HG03060 (cell line): ENCODE results near the gene PSD2.

Experiments
- ATAC-seq: cut with Tn5 transposase; IDR thresholded peaks from one replicate; pipeline ENCODE4 v1.9.1; 2021; ENCODE audit warnings: low read depth, moderate number of reproducible peaks; ENCODE audit not compliant: unreplicated experiment

Gene PSD2

GRCh38 chr5:139831624-139832023 is 36.0 kb downstream of the PSD2 start:
- ATAC-seq, result no peak

- no peak for ATAC-seq
Observed at GRCh38 chr5:139833525-139833924, 37.9 kb downstream of the PSD2 start.

- no peak for ATAC-seq
Observed at GRCh38 chr5:139835656-139836055, 40.0 kb downstream of the PSD2 start.

- ATAC-seq, result no peak
Observed at GRCh38 chr5:139836469-139837208, 41.0 kb downstream of the PSD2 start.

DNA sequence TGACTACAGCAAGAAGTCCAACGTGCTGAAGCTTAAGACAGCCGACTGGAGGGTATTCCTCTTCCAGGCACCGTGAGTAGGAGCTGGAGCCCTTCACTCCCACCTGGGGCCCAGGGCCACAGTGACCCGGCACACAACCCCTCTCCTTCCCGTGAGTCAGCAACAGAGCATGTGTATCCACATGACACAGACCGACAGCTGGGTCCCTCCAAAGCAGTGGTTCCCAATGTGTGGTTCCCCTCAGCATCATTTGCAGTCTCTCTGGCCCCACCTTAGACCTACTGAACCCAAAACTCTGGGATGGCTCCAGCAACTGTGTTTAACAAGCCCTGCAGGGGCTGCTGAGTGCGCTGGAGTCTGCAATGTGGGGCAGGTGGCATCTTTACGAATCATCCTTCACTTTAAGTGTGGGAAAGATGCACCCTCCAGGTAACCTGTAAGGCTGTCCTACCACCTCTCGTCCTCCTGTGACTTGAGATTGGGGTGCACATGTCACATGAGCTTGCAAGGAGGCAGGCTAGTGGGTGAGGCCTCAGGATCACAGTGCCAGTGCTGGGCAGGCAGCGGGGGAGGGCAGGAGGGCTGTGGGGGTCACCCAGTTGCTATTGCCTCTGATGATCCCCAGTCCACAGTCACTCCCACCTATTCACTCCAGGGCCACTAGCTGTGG is 42.2 kb downstream of the PSD2 start:
- no peak for ATAC-seq

DNA sequence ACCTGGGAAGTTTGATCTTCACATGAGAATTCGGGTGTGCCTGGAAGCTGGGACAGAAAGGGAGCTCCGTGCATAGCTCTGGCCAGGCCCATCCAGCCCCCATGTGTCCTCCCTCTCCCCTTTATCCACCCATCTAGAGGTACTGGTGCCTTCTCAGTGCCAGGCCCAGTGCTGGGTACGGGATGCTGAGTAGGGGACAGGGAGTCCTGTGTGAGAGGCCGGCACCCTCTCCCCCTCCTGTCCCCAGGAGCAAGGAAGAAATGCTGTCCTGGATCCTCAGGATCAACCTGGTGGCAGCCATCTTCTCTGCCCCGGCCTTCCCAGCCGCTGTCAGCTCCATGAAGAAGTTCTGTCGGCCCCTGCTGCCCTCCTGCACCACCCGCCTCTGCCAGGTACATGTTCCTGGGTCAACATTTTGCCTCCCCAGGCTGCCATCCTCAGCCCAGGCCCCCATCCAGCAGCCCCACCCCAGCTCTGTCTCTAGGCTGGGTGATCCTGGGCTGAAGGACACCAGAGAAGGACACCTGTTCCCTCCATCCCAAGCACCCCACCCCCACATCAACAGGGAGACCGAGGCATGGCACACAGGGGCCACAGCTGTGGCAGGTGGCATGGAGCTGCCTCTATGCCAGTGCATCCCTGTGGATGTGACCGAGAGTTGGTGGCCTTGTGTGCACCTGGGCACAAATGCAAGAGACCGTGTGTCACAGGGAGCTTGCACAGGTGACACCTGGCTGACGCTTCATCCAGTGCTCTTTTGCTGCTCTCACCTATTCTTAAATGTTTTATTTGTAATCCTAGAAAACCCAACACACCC is 43.0 kb downstream of the PSD2 start:
- ATAC-seq, result no peak

DNA sequence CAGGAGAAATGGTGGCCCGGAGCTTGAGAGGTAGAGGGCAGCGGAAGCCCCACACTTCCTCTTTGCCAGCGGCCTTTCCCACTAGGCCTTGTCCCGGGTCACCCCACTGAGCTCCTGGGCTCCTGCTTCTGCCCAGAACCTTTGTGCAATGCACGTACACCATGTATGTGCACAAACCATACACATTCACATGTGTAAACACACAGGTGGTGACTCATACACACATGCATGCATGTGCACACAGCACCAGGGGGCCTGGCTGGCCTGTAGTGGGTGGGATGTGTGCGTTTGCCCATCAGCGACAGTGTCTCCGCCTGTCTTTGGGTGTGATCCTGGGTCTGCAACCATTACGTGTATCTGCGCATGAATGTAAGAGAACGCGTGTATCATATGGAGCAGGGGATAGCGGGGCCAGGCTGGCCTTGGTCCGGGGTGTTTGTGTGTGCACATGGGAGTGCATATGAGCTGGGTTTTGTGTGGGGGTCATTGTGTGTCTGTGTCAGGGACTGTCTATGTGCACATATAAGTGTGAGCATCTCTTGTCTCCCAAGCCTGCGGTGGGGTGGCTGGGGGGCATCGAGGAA is 43.7 kb downstream of the PSD2 start:
- no peak for ATAC-seq

DNA sequence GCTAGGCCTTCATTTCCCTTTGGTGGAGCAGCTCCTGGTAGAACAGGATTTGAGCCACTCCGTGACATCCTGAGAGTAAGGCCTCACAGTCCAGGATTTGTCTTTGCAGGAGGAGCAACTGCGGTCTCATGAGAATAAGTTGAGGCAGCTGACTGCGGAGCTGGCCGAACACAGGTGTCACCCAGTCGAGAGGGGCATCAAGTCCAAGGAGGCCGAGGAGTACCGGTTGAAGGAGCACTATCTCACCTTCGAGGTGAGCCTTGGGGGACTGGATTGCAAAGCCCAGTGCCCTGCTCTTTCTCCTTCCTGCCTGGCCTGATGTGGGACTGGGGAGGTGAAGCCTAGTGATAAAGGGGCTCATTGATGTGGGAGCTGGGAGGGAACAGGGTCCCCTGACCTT is 44.3 kb downstream of the PSD2 start:
- no peak for ATAC-seq

- no peak for ATAC-seq
Observed at GRCh38 chr5:139841549-139841948, 45.9 kb downstream of the PSD2 start.

DNA sequence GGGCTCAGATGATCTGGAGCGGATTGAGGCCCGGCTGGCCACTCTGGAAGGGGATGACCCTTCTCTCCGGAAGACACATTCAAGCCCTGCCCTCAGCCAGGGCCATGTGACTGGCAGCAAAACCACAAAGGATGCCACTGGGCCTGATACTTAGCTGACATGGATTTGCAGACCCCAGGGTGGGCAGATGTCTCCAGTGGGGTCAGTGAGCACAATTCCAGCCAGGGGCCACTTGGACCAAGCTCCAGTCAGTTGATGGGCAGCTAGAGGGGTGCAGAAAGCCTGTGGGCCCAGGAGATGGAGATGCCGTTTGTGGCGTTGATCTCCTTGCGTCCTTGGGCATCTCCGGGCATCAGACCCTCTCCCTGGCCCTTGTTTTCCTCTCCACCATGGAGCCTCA is 46.7 kb downstream of the PSD2 start:
- no peak for ATAC-seq

DNA sequence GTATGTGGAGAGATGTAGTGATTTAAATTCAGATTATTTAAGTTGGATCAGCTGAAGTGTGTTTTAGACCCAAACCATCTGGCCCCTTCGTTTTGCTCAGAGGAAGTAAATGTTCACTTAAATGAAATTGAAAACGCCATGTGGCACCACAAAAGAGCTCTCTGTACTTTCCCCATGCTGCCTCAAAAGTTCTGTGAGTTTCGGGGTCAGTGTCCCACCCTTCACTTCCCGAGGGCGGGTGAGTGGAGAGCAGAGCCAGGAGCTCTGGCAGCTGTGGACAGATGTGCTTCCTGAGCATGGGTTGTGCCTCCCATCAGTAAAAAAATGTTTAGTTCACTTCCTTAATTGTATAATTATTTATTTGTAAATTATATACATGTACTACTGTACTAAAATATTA is 48.4 kb downstream of the PSD2 start:
- no peak for ATAC-seq

DNA sequence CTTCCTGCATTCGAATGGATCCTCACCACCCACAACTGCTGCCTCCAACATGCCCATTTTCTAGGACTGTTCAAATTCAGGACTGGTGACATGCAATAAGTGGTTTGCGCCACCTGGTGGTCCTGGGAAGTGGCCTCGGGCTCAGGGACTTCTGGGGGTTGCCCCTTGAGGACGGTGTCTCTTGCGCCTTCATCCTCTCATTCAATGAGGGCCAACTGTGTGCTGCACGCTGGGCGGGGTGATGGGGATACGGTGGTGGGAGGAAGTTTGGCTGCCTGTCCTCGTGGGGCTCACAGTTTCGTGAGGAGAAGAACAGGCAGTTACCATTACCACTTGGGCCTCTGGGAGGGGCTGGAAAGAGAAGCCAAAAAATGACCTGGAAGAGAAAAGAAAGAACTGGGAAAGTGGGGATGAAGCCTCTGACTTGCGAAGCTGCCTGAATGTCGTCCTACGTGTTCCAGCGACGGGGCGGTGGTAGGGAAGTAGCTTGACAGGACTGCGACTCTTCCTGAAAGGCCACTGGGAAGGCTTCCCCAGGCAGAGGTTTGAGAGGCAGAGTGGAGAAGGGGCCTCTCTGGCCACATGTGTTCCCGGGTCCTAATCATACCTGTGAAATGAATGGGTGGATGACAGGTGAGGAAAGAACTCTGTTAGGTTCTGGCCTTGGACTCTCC is 49.0 kb downstream of the PSD2 start:
- no peak for ATAC-seq

GRCh38 chr5:139845846-139846681 is 50.5 kb downstream of the PSD2 start:
- ATAC-seq, result no peak

DNA sequence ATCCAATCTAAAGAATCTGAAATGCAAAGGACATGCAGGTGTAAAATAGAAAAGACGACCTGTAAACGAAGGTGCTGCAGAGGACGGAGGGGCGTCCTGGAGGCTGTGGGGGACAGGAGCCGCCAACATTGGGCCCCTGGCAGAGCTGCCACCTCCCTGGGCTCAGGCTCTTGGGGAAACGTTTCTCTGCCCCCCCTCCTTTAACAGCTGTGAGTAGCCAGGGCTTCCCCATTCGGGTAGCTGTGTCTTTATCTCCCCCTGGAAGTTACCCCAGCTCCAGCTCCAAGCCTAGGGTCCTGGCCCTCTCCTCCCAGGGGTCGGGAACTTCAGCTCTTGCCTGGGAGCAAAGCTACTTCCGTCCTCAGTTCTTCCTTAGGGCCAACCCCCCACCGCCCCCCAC is 51.5 kb downstream of the PSD2 start:
- no peak for ATAC-seq

- no peak for ATAC-seq
Observed at GRCh38 chr5:139847790-139848507, 52.3 kb downstream of the PSD2 start.

DNA sequence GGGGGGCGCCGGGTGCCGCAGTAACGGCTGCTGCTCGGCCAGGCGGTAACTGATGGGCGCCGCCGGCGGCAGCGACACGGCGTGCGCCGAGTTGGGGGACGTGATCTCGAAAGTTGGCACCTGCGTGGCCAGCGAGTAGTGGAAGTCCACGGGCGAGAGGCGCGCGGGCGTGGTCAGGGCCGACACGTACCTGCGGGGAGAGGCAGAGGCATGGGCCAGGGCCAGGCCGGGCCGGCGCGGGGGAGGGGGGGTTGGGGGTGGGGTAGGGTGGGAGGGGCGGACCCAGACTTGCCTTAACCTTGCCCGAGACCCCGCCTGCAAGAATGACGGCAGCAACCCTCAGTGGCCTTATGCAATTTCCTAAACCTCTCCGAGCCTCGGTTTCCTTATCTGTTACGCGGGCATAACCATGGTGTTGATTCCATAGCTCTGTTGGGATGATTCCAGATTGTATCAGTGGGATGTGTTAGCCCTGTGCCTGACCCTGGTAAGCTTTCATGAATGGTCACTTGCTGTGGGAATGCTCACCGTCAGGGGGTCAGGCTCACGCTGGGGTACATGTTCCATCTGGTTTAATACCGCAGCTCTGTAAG is 53.0 kb downstream of the PSD2 start:
- ATAC-seq, result no peak

- no peak for ATAC-seq
Observed at GRCh38 chr5:139849501-139849900, 53.9 kb downstream of the PSD2 start.

DNA sequence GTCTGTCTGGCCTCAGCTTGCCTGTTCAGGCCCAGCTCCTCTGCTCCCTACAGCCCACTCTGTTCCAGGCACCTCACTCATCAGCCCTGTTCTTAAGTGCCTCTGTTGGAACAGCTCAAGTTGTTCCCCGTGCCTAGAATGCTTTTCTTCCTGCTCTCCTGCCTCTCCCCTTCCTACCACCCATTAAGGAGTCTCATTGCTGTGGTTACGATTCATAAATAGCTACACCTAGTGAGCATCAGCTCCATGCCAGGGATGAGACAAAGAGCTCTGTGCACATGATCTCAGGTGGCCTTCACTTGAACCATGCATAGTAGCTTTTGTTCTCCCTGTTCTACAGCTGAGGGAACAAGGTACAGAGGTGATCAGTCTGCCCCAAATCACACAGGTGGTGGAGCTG is 54.3 kb downstream of the PSD2 start:
- ATAC-seq, result no peak
